ENCODE data around the gene MCF2L2.

The MCF2L2 gene

GRCh38 chr3:183308751-183309150 is 119.7 kb downstream of the MCF2L2 start:
- H3K4me3 ChIP-seq (ENCODE audit: low read depth, low read length): no peak overlapping the region
- peaks cover 24% of the 10 kb centered on the region for H3K36me3 ChIP-seq (ENCODE audit: control insufficient read depth, insufficient read depth, low read length)
- no peaks in the 10 kb centered on the region; the same call in 1 of the 2 replicates for H3K4me1 ChIP-seq (ENCODE audit: control insufficient read depth, insufficient read depth, low read length)
- H3K9ac ChIP-seq (ENCODE audit: low read length): no peak overlapping the region
- H3K27me3 ChIP-seq (ENCODE audit: control insufficient read depth, insufficient read depth, low read length): no peaks in the 10 kb centered on the region
- no peaks in the 10 kb centered on the region for H3K9me3 ChIP-seq (ENCODE audit: control insufficient read depth, insufficient read depth, low read depth, low read length)
- no peak overlapping the region for H3K27ac ChIP-seq (ENCODE audit: low read depth, low read length)

DNA sequence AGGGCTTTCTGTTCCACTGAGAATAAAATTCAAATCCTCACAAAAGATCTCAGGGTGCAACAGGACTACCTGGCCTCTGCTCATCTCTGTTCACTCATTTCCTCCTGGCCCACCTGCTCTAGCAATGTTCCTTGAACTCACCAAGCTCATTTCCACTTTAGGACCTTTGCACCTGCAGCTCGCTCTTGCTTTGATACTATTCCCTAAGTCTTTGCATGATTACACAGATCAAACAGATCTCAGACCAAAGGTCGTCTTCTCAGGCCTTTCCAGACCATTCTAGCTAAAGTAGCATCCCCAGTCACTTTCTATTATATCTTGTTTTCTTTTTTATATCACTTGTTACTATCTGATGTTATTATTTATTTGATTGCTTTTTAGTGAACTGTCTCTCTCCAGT is 120.7 kb downstream of the MCF2L2 start:
- H3K4me1 ChIP-seq (ENCODE audit: control insufficient read depth, insufficient read depth, low read length): no peaks in the 10 kb centered on the region; the same call in 1 of the 2 replicates
- H3K4me3 ChIP-seq (ENCODE audit: low read depth, low read length): no peak overlapping the region
- H3K9ac ChIP-seq (ENCODE audit: low read length): no peak overlapping the region
- no peaks in the 10 kb centered on the region for H3K27me3 ChIP-seq (ENCODE audit: control insufficient read depth, insufficient read depth, low read length)
- H3K9me3 ChIP-seq (ENCODE audit: control insufficient read depth, insufficient read depth, low read depth, low read length): no peaks in the 10 kb centered on the region
- no peak overlapping the region for H3K27ac ChIP-seq (ENCODE audit: low read depth, low read length)
- peaks cover 24% of the 10 kb centered on the region for H3K36me3 ChIP-seq (ENCODE audit: control insufficient read depth, insufficient read depth, low read length)

GRCh38 chr3:183306798-183307671 is 121.4 kb downstream of the MCF2L2 start:
- Histone ChIP-seq H3K4me3 (ENCODE audit: low read depth, low read length) (no peak overlapping the region), H3K4me1 (ENCODE audit: control insufficient read depth, insufficient read depth, low read length) (no peaks in the 10 kb centered on the region; the same call in 1 of the 2 replicates), H3K27me3 (ENCODE audit: control insufficient read depth, insufficient read depth, low read length) (no peaks in the 10 kb centered on the region), H3K27ac (ENCODE audit: low read depth, low read length) (no peak overlapping the region), H3K9ac (ENCODE audit: low read length) (no peak overlapping the region), H3K9me3 (ENCODE audit: control insufficient read depth, insufficient read depth, low read depth, low read length) (no peaks in the 10 kb centered on the region), H3K36me3 (ENCODE audit: control insufficient read depth, insufficient read depth, low read length) (peaks cover 24% of the 10 kb centered on the region)

GRCh38 chr3:183303690-183304089 is 124.7 kb downstream of the MCF2L2 start:
- peaks cover 14% of the 10 kb centered on the region for H3K36me3 ChIP-seq (ENCODE audit: control insufficient read depth, insufficient read depth, low read length)
- no peak overlapping the region for H3K9ac ChIP-seq (ENCODE audit: low read length)
- no peak overlapping the region for H3K4me3 ChIP-seq (ENCODE audit: low read depth, low read length)
- no peaks in the 10 kb centered on the region for H3K27me3 ChIP-seq (ENCODE audit: control insufficient read depth, insufficient read depth, low read length)
- no peaks in the 10 kb centered on the region for H3K9me3 ChIP-seq (ENCODE audit: control insufficient read depth, insufficient read depth, low read depth, low read length)
- H3K27ac ChIP-seq (ENCODE audit: low read depth, low read length): no peak overlapping the region
- H3K4me1 ChIP-seq (ENCODE audit: control insufficient read depth, insufficient read depth, low read length): peaks cover 7% of the 10 kb centered on the region

GRCh38 chr3:183301937-183302580 is 126.4 kb downstream of the MCF2L2 start:
- Histone ChIP-seq H3K36me3 (ENCODE audit: control insufficient read depth, insufficient read depth, low read length) (peaks cover 14% of the 10 kb centered on the region), H3K9ac (ENCODE audit: low read length) (no peak overlapping the region), H3K27ac (ENCODE audit: low read depth, low read length) (no peak overlapping the region), H3K4me1 (ENCODE audit: control insufficient read depth, insufficient read depth, low read length) (peaks cover 17% of the 10 kb centered on the region), H3K27me3 (ENCODE audit: control insufficient read depth, insufficient read depth, low read length) (no peaks in the 10 kb centered on the region), H3K9me3 (ENCODE audit: control insufficient read depth, insufficient read depth, low read depth, low read length) (no peaks in the 10 kb centered on the region), H3K4me3 (ENCODE audit: low read depth, low read length) (no peak overlapping the region)

DNA sequence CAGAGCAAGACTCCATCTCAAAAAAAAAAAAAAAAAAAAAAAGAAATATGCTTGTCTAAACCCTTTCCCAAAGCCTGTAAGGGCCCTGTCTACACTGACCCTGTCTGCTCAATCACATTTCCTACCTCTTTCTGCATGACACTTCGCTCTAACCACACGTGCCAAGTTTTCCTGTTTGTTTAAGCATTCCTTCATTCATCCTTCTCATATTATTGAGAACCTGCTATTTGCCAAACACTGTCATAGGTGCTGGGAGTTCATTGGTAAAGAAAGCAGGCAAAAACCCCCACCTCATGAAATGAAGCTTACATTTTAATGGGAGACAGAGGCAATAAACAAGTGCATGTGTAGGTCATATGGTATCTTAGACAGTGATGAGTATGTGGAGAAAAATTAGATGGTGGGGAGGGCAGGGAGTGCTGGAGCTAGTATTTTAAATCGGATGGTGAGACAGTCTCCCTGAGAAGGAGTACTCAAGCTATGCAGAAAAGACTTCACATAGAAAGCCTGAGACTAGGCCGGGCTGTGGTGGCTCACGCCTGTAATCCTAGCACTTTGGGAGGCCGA is 127.3 kb downstream of the MCF2L2 start:
- Histone ChIP-seq H3K27me3 (ENCODE audit: control insufficient read depth, insufficient read depth, low read length) (no peaks in the 10 kb centered on the region), H3K27ac (ENCODE audit: low read depth, low read length) (no peak overlapping the region), H3K9ac (ENCODE audit: low read length) (no peak overlapping the region), H3K4me1 (ENCODE audit: control insufficient read depth, insufficient read depth, low read length) (peaks cover 17% of the 10 kb centered on the region), H3K9me3 (ENCODE audit: control insufficient read depth, insufficient read depth, low read depth, low read length) (no peaks in the 10 kb centered on the region), H3K4me3 (ENCODE audit: low read depth, low read length) (no peak overlapping the region), H3K36me3 (ENCODE audit: control insufficient read depth, insufficient read depth, low read length) (peaks cover 18% of the 10 kb centered on the region)

GRCh38 chr3:183299976-183300375 is 128.4 kb downstream of the MCF2L2 start:
- no peak overlapping the region for H3K4me3 ChIP-seq (ENCODE audit: low read depth, low read length)
- no peaks in the 10 kb centered on the region for H3K9me3 ChIP-seq (ENCODE audit: control insufficient read depth, insufficient read depth, low read depth, low read length)

DNA sequence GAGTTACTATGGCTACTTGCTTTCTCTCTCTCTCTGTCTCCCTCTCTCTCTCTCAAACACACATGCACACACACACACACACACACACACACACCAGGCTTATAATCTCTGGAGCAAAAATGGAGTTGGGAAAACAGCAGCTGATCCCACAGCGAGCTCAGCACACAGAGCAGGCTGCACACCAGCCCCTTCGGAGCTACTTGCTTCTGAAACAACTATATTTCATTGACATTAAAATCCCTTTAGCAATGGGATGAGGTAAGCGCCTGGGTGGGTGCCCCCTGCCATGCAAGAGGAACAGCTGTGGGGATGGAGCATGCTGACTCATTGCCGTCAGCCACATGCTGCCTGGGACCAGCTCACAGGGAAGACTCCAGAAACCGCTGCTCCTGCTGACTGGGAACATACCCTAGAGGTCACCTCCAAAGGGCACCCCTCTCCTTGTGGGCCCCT is 129.7 kb downstream of the MCF2L2 start:
- H3K4me3 ChIP-seq (ENCODE audit: low read depth, low read length): no peak overlapping the region

More at GRCh38 chr3:183299976-183300375, 128.4 kb downstream of the MCF2L2 start:
- H3K36me3 ChIP-seq (ENCODE audit: control insufficient read depth, insufficient read depth, low read length): peaks cover 21% of the 10 kb centered on the region
- no peaks in the 10 kb centered on the region for H3K27me3 ChIP-seq (ENCODE audit: control insufficient read depth, insufficient read depth, low read length)
- no peak overlapping the region for H3K27ac ChIP-seq (ENCODE audit: low read depth, low read length)
- H3K9ac ChIP-seq (ENCODE audit: low read length): no peak overlapping the region
- peaks cover 17% of the 10 kb centered on the region for H3K4me1 ChIP-seq (ENCODE audit: control insufficient read depth, insufficient read depth, low read length)

GRCh38 chr3:183296944-183297343 is 131.5 kb downstream of the MCF2L2 start:
- Histone ChIP-seq H3K4me1 (ENCODE audit: control insufficient read depth, insufficient read depth, low read length) (peaks cover 17% of the 10 kb centered on the region), H3K27me3 (ENCODE audit: control insufficient read depth, insufficient read depth, low read length) (no peaks in the 10 kb centered on the region), H3K9me3 (ENCODE audit: control insufficient read depth, insufficient read depth, low read depth, low read length) (no peaks in the 10 kb centered on the region), H3K36me3 (ENCODE audit: control insufficient read depth, insufficient read depth, low read length) (peaks cover 29% of the 10 kb centered on the region), H3K9ac (ENCODE audit: low read length) (no peak overlapping the region), H3K4me3 (ENCODE audit: low read depth, low read length) (no peak overlapping the region), H3K27ac (ENCODE audit: low read depth, low read length) (no peak overlapping the region)

More for the DNA sequence above, 129.7 kb downstream of the MCF2L2 start:
- H3K4me1 ChIP-seq (ENCODE audit: control insufficient read depth, insufficient read depth, low read length): peaks cover 17% of the 10 kb centered on the region
- H3K9ac ChIP-seq (ENCODE audit: low read length): no peak overlapping the region
- H3K36me3 ChIP-seq (ENCODE audit: control insufficient read depth, insufficient read depth, low read length): peaks cover 28% of the 10 kb centered on the region
- H3K27me3 ChIP-seq (ENCODE audit: control insufficient read depth, insufficient read depth, low read length): no peaks in the 10 kb centered on the region
- H3K27ac ChIP-seq (ENCODE audit: low read depth, low read length): peak overlapping the region; percentile 48; the same call in 1 of the 2 replicates
- H3K9me3 ChIP-seq (ENCODE audit: control insufficient read depth, insufficient read depth, low read depth, low read length): no peaks in the 10 kb centered on the region

GRCh38 chr3:183295211-183295610 is 133.2 kb downstream of the MCF2L2 start:
- no peak overlapping the region for H3K27ac ChIP-seq (ENCODE audit: low read depth, low read length)
- H3K36me3 ChIP-seq (ENCODE audit: control insufficient read depth, insufficient read depth, low read length): peaks cover 35% of the 10 kb centered on the region
- H3K9ac ChIP-seq (ENCODE audit: low read length): no peak overlapping the region
- no peaks in the 10 kb centered on the region for H3K9me3 ChIP-seq (ENCODE audit: control insufficient read depth, insufficient read depth, low read depth, low read length)
- H3K4me3 ChIP-seq (ENCODE audit: low read depth, low read length): no peak overlapping the region
- H3K4me1 ChIP-seq (ENCODE audit: control insufficient read depth, insufficient read depth, low read length): peaks cover 17% of the 10 kb centered on the region
- no peaks in the 10 kb centered on the region for H3K27me3 ChIP-seq (ENCODE audit: control insufficient read depth, insufficient read depth, low read length)

DNA sequence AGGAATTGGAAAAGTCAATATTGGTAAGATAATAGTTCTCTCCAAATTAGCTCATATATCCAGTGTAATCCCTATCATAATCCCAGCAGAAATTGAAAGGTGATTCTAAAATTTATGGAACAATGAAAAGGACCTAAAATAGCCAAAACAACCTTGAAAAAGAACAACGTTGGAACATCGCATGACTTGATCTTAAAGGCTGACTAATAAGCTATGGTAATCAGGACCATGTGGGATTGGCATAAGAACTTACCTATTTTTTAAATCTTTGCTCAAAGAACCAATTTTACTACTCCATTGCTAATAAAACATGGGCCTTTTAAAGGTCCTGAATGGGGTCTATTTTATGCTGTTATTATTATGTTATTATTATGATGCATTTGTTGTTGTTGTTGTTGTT is 134.5 kb downstream of the MCF2L2 start:
- no peaks in the 10 kb centered on the region for H3K9me3 ChIP-seq (ENCODE audit: control insufficient read depth, insufficient read depth, low read depth, low read length)
- H3K4me3 ChIP-seq (ENCODE audit: low read depth, low read length): no peak overlapping the region
- H3K27me3 ChIP-seq (ENCODE audit: control insufficient read depth, insufficient read depth, low read length): no peaks in the 10 kb centered on the region
- H3K36me3 ChIP-seq (ENCODE audit: control insufficient read depth, insufficient read depth, low read length): peaks cover 32% of the 10 kb centered on the region
- H3K9ac ChIP-seq (ENCODE audit: low read length): no peak overlapping the region
- peaks cover 13% of the 10 kb centered on the region for H3K4me1 ChIP-seq (ENCODE audit: control insufficient read depth, insufficient read depth, low read length)
- H3K27ac ChIP-seq (ENCODE audit: low read depth, low read length): no peak overlapping the region

All from HUES6 (cell line).